Mesothelial cell of epicardium (in vitro differentiated cells): ENCODE data around the gene APC2. TPM values are rescaled to one million over a fixed set of nuclear protein-coding genes. Genes with fewer than 3 reads are reported as not detected.

Source experiments
- DNase-seq, 2 experiments: peaks; one replicate each; pipeline ENCODE4 v3.0.0; 2021; ENCODE audit warnings: low spot score in 2 of 2; ENCODE audit not compliant: unreplicated experiment in 2 of 2
- H3K27ac Mint-ChIP-seq: 2 replicates; pipeline ENCODE4 v1.8.0; 2021; ENCODE audit warnings: mixed read lengths
- H3K27me3 Mint-ChIP-seq: 2 replicates; pipeline ENCODE4 v1.8.0; 2021; ENCODE audit warnings: low read depth, mixed read lengths
- H3K36me3 Mint-ChIP-seq: 2 replicates; pipeline ENCODE4 v1.8.0; 2021; ENCODE audit warnings: mixed read lengths
- H3K4me1 Mint-ChIP-seq: 2 replicates; pipeline ENCODE4 v1.8.0; 2021; ENCODE audit warnings: mixed read lengths
- H3K4me3 Mint-ChIP-seq: 2 replicates; pipeline ENCODE4 v1.8.0; 2021; ENCODE audit warnings: mild to moderate bottlenecking, moderate library complexity, mixed read lengths
- H3K9me3 Mint-ChIP-seq: 2 replicates; pipeline ENCODE4 v1.8.0; 2021; ENCODE audit warnings: mixed read lengths
- CTCF ChIP-seq: fragments of 200-600 bp; sonication (generic); IDR thresholded peaks from one replicate; pipeline ENCODE4 v1.5.0; 2021; ENCODE audit warnings: antibody characterized with exemption; ENCODE audit not compliant: unreplicated experiment
- total RNA-seq: library from RNA; stranded (reverse); gene quantifications from 3 replicates; pipeline ENCODE4 v1.2.1, GENCODE V29; 2021

The APC2 gene
- total RNA-seq, 1 donor from 2014 or later: 2.3 TPM

GRCh38 chr19:1423436-1424191 is 26.3 kb upstream of the APC2 start:
- peak overlapping the region; percentile 37 for H3K27ac Mint-ChIP-seq
- peaks cover 22% of the 10 kb centered on the region for H3K36me3 Mint-ChIP-seq
- peaks cover 7% of the 10 kb centered on the region for H3K4me1 Mint-ChIP-seq
- no peaks in the 10 kb centered on the region for H3K27me3 Mint-ChIP-seq
- H3K4me3 Mint-ChIP-seq: no peak overlapping the region
- no peak for TF ChIP-seq CTCF
- DNase-seq: no peak
- no peaks in the 10 kb centered on the region for H3K9me3 Mint-ChIP-seq

- Mint-ChIP-seq H3K4me1 (peaks cover 6% of the 10 kb centered on the region), H3K9me3 (no peaks in the 10 kb centered on the region), H3K27me3 (no peaks in the 10 kb centered on the region), H3K27ac (no peak overlapping the region), H3K4me3 (no peak overlapping the region), H3K36me3 (peaks cover 21% of the 10 kb centered on the region)
- no peak for DNase-seq
- TF ChIP-seq CTCF: no peak
These were observed 25.5 kb upstream of the APC2 start for GRCh38 chr19:1424192-1424955.

- peak overlapping the region; percentile 66 for H3K27ac Mint-ChIP-seq
- no peak overlapping the region for H3K4me3 Mint-ChIP-seq
- H3K27me3 Mint-ChIP-seq: no peaks in the 10 kb centered on the region
- DNase-seq: no peak
- peaks cover 6% of the 10 kb centered on the region for H3K4me1 Mint-ChIP-seq
- peaks cover 17% of the 10 kb centered on the region for H3K36me3 Mint-ChIP-seq
- no peak for TF ChIP-seq CTCF
- H3K9me3 Mint-ChIP-seq: no peaks in the 10 kb centered on the region
These were observed 24.7 kb upstream of the APC2 start for GRCh38 chr19:1425102-1425837.

GRCh38 chr19:1425902-1426301 is 24.0 kb upstream of the APC2 start:
- no peak for TF ChIP-seq CTCF
- Mint-ChIP-seq H3K4me3 (no peak overlapping the region), H3K27ac (no peak overlapping the region), H3K4me1 (peaks cover 6% of the 10 kb centered on the region), H3K27me3 (no peaks in the 10 kb centered on the region), H3K9me3 (no peaks in the 10 kb centered on the region), H3K36me3 (peaks cover 14% of the 10 kb centered on the region)
- no peak for DNase-seq

- DNase-seq: no peak
- no peak for TF ChIP-seq CTCF
These were observed 23.2 kb upstream of the APC2 start for GRCh38 chr19:1426736-1427135.

More at GRCh38 chr19:1426736-1427135, 23.2 kb upstream of the APC2 start:
- Mint-ChIP-seq H3K27ac (no peak overlapping the region), H3K4me1 (peaks cover 6% of the 10 kb centered on the region), H3K36me3 (peaks cover 13% of the 10 kb centered on the region), H3K9me3 (no peaks in the 10 kb centered on the region), H3K4me3 (no peak overlapping the region), H3K27me3 (no peaks in the 10 kb centered on the region)
